Testis (tissue), 2 donors: ENCODE measurements around the gene MYBBP1A.

Experiments used
- POLR2A ChIP-seq: fragments of 450-650 bp; IDR thresholded peaks from one replicate; pipeline ENCODE4 v1.6.1; 2017; ENCODE audit warnings: antibody characterized with exemption, mild to moderate bottlenecking, moderate library complexity
- TF ChIP-seq, protein P1 (sequence below), 3 experiments: fragments of 450-650 bp in 2 of 3; fragments of 200-600 bp in 1 of 3; sonication (generic) in 1 of 3; IDR thresholded peaks; one replicate each; pipeline ENCODE4 v1.5.1; 2016 to 2019; ENCODE audit warnings: antibody characterized with exemption in 3 of 3, mild to moderate bottlenecking in 2 of 3, moderate library complexity in 1 of 3

DNA sequence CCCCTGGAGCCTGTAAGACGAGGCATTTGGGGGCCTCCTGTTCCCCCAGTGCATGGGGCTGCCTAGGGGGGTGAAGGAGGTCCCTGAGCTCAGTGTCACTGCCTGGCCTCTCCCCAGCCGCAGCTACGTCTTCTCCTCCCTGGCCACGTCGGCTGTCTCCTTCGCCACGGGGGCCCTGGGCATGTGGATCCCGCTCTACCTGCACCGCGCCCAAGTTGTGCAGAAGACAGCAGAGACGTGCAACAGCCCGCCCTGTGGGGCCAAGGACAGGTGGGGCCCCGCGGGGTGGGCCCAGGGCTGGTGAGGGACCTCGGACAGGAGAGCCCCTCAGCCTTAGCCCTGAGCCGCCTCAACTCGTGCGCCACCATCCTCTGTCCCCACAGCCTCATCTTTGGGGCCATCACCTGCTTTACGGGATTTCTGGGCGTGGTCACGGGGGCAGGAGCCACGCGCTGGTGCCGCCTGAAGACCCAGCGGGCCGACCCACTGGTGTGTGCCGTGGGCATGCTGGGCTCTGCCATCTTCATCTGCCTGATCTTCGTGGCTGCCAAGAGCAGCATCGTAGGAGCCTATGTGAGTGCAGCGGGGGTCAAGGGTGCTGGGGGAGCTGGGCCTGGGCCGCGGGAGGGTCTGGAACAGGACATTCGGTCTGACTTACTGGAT lies 22.2 kb downstream of the MYBBP1A start:
- TF ChIP-seq, protein P1, sequence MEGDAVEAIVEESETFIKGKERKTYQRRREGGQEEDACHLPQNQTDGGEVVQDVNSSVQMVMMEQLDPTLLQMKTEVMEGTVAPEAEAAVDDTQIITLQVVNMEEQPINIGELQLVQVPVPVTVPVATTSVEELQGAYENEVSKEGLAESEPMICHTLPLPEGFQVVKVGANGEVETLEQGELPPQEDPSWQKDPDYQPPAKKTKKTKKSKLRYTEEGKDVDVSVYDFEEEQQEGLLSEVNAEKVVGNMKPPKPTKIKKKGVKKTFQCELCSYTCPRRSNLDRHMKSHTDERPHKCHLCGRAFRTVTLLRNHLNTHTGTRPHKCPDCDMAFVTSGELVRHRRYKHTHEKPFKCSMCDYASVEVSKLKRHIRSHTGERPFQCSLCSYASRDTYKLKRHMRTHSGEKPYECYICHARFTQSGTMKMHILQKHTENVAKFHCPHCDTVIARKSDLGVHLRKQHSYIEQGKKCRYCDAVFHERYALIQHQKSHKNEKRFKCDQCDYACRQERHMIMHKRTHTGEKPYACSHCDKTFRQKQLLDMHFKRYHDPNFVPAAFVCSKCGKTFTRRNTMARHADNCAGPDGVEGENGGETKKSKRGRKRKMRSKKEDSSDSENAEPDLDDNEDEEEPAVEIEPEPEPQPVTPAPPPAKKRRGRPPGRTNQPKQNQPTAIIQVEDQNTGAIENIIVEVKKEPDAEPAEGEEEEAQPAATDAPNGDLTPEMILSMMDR (IDR thresholded peaks at IDR 0.05) = no peak
- no peak for TF ChIP-seq POLR2A
